PC-9 (cell line): ENCODE results near the gene IL1RL2.

ENCODE experiments used
- CTCF ChIP-seq: fragments of 200-600 bp; sonication (generic); conservative IDR thresholded peaks from 2 replicates; pipeline ENCODE4 v1.6.1; 2017; ENCODE audit warnings: mixed run types, antibody characterized with exemption, mild to moderate bottlenecking, moderate library complexity
- EZH2 ChIP-seq: fragments of 200-600 bp; sonication (generic); IDR thresholded peaks from 2 replicates; pipeline ENCODE4 v1.8.0; 2017; ENCODE audit warnings: antibody characterized with exemption, low read depth

- no peak for TF ChIP-seq CTCF
- TF ChIP-seq EZH2, result no peak
These were observed 38.9 kb upstream of the IL1RL2 start for GRCh38 chr2:102147935-102148334.
